Neuronal stem cell (in vitro differentiated cells): ENCODE results near the gene ESX1.

Experiments used
- DNase-seq: peaks from one replicate; pipeline ENCODE4 v3.0.0-alpha.2; 2013; ENCODE audit warnings: low spot score
- H2AFZ ChIP-seq: one replicate; pipeline ENCODE4 v1.6.1; 2013; ENCODE audit warnings: mild to moderate bottlenecking, low read length, inconsistent platforms
- H2AK5ac ChIP-seq: 2 replicates; pipeline ENCODE4 v1.6.1; 2013; ENCODE audit warnings: low read depth, mild to moderate bottlenecking, inconsistent platforms, low read length, moderate library complexity, mixed read lengths
- H2BK120ac ChIP-seq: 2 replicates; pipeline ENCODE4 v1.6.1; 2013; ENCODE audit warnings: low read depth, mild to moderate bottlenecking, inconsistent platforms, low read length, moderate library complexity, mixed read lengths
- H2BK12ac ChIP-seq: one replicate; pipeline ENCODE4 v1.6.1; 2013; ENCODE audit warnings: low read length, inconsistent platforms
- H2BK15ac ChIP-seq: 2 replicates; pipeline ENCODE4 v1.6.1; 2013; ENCODE audit warnings: mild to moderate bottlenecking, low read length, inconsistent platforms, mixed read lengths
- H2BK5ac ChIP-seq: one replicate; pipeline ENCODE4 v1.6.1; 2013; ENCODE audit warnings: inconsistent platforms, mild to moderate bottlenecking, low read length, moderate library complexity
- H3K14ac ChIP-seq: one replicate; pipeline ENCODE4 v1.6.1; 2013; ENCODE audit warnings: low read length, inconsistent platforms
- H3K18ac ChIP-seq: 2 replicates; pipeline ENCODE4 v1.6.1; 2013; ENCODE audit warnings: low read length, inconsistent platforms
- H3K23ac ChIP-seq: 2 replicates; pipeline ENCODE4 v1.6.1; 2013; ENCODE audit warnings: low read depth, mild to moderate bottlenecking, mixed read lengths, low read length, inconsistent platforms; ENCODE audit not compliant: poor library complexity
- H3K27ac ChIP-seq: replicated peaks from 3 replicates; pipeline ENCODE4 v1.5.1; 2013; ENCODE audit warnings: low read length, inconsistent platforms
- H3K27me3 ChIP-seq, 3 experiments: 2 replicates each; pipeline ENCODE4 v1.6.1; 2013; ENCODE audit warnings: low read length in 3 of 3, mild to moderate bottlenecking in 2 of 3, inconsistent platforms in 1 of 3, low read depth in 1 of 3, mixed read lengths in 1 of 3, moderate library complexity in 1 of 3; ENCODE audit not compliant: control insufficient read depth in 3 of 3, insufficient read depth in 3 of 3
- H3K36me3 ChIP-seq, 2 donors: replicated peaks in 1 of 2; 2 replicates each; pipeline ENCODE4 v1.6.1; 2013; ENCODE audit warnings: low read length in 2 of 2; ENCODE audit not compliant: control insufficient read depth in 2 of 2, insufficient read depth in 2 of 2
- H3K4ac ChIP-seq: 2 replicates; pipeline ENCODE4 v1.6.1; 2013; ENCODE audit warnings: inconsistent platforms, mild to moderate bottlenecking, low read length, moderate library complexity
- H3K4me1 ChIP-seq, 2 donors: 1 replicate in 1 of 2; 2 replicates in 1 of 2; pipeline ENCODE4 v1.6.1; 2013; ENCODE audit warnings: low read length in 2 of 2, low read depth in 1 of 2; ENCODE audit not compliant: control insufficient read depth in 2 of 2, insufficient read depth in 1 of 2
- H3K4me2 ChIP-seq: one replicate; pipeline ENCODE4 v1.6.1; 2013; ENCODE audit warnings: mild to moderate bottlenecking, low read length, inconsistent platforms; ENCODE audit not compliant: insufficient read depth, poor library complexity, severe bottlenecking
- H3K4me3 ChIP-seq, 2 donors: 2 replicates each; pipeline ENCODE4 v1.5.1; 2013; ENCODE audit warnings: low read length in 2 of 2, mild to moderate bottlenecking in 2 of 2, inconsistent platforms in 1 of 2, moderate library complexity in 1 of 2
- H3K79me1 ChIP-seq: one replicate; pipeline ENCODE4 v1.6.1; 2013; ENCODE audit warnings: low read depth, mild to moderate bottlenecking, inconsistent platforms, low read length, moderate library complexity
- H3K9ac ChIP-seq: one replicate; pipeline ENCODE4 v1.6.1; 2013; ENCODE audit warnings: mild to moderate bottlenecking, low read depth, low read length, inconsistent platforms; ENCODE audit not compliant: poor library complexity
- H3K9me3 ChIP-seq, 2 donors: replicated peaks in 1 of 2; 2 replicates each; pipeline versions ENCODE3 to v1.6.1; 2013; ENCODE audit warnings: low read length in 2 of 2, mild to moderate bottlenecking in 2 of 2, inconsistent platforms in 1 of 2, low read depth in 1 of 2, mixed read lengths in 1 of 2, moderate library complexity in 1 of 2; ENCODE audit not compliant: control insufficient read depth in 2 of 2, insufficient read depth in 1 of 2
- H4K8ac ChIP-seq: one replicate; pipeline ENCODE4 v1.6.1; 2013; ENCODE audit warnings: low read depth, mild to moderate bottlenecking, inconsistent platforms, low read length, moderate library complexity
- H4K91ac ChIP-seq: one replicate; pipeline ENCODE4 v1.6.1; 2013; ENCODE audit warnings: low read length, low read depth, mild to moderate bottlenecking, inconsistent platforms; ENCODE audit not compliant: poor library complexity
- WGBS, 2 donors: extraction: QIAGEN DNeasy Blood & Tissue Kit; methylation state at CpG; one replicate each; pipeline ENCODE4 v1.1.7; 2013; ENCODE audit warnings: missing lambda C conversion rate in 2 of 2, mixed read lengths in 1 of 2; ENCODE audit not compliant: insufficient read length in 2 of 2, insufficient replicate concordance in 1 of 2; ENCODE audit errors: extremely low coverage in 2 of 2; 5-methylcytosine and 5-hydroxymethylcytosine counted together

ESX1 gene

GRCh38 chrX:104205548-104205947 lies 49.2 kb downstream of the ESX1 start:
- WGBS, 2 donors, result no CpG with 5 or more reads among the region's 5 CpGs

More at GRCh38 chrX:104205548-104205947, 49.2 kb downstream of the ESX1 start:
- Histone ChIP-seq H3K9me3 (no peaks in the 10 kb centered on the region), H3K4me1 (no peaks in the 10 kb centered on the region), H3K18ac (no peak overlapping the region), H3K79me1 (no peaks in the 10 kb centered on the region), H3K14ac (no peak overlapping the region), H2AFZ (no peak overlapping the region), H2BK12ac (no peak overlapping the region), H3K27ac (no peak overlapping the region), H3K4ac (no peak overlapping the region), H2BK15ac (no peak overlapping the region), H3K36me3 (no peaks in the 10 kb centered on the region), H3K23ac (no peak overlapping the region), H3K9ac (no peak overlapping the region), H3K4me3 (no peak overlapping the region), H3K4me2 (no peak overlapping the region), H4K91ac (no peak overlapping the region), H2BK5ac (no peak overlapping the region), H2BK120ac (no peak overlapping the region), H2AK5ac (no peak overlapping the region), H3K27me3 (no peaks in the 10 kb centered on the region), H4K8ac (no peak overlapping the region)
- no peak for DNase-seq
